Measurements from ENCODE around the gene MRS2. TPM values are rescaled to one million over a fixed set of nuclear protein-coding genes. Genes with fewer than 3 reads are reported as not detected.

Gene MRS2
- total RNA-seq, 1 experiment from 2014 or later: 23.0 TPM

GRCh38 chr6:24445704-24446103, 43.0 kb downstream of the MRS2 start:
- no TSS peak for BruUV-seq (replicated peaks)
- Mint-ChIP-seq H3K27ac (ENCODE audit: low read depth, unreplicated experiment) (no peak overlapping the region), H3K36me3 (ENCODE audit: insufficient read depth, unreplicated experiment) (no peaks in the 10 kb centered on the region), H3K4me1 (ENCODE audit: insufficient read depth, unreplicated experiment) (peaks cover 6% of the 10 kb centered on the region), H3K27me3 (ENCODE audit: insufficient read depth, unreplicated experiment) (no peaks in the 10 kb centered on the region), H3K9me3 (ENCODE audit: unreplicated experiment) (no peaks in the 10 kb centered on the region), H3K4me3 (ENCODE audit: unreplicated experiment) (no peak overlapping the region)
- POLR2A ChIA-PET: no interaction called here
- CTCF ChIA-PET: no interaction called here
- intact Hi-C loops (cut with micrococcal nuclease): no loop called here
- TF ChIP-seq CTCF (IDR thresholded peaks at IDR 0.05; ENCODE audit: unreplicated experiment): no peak
- no peak for DNase-seq (ENCODE audit: unreplicated experiment)

GRCh38 chr6:24446670-24447069, 43.9 kb downstream of the MRS2 start:
- no TSS peak for BruUV-seq (replicated peaks)
- intact Hi-C loops (cut with micrococcal nuclease): no loop called here
- TF ChIP-seq CTCF (IDR thresholded peaks at IDR 0.05; ENCODE audit: unreplicated experiment): no peak
- H3K4me3 Mint-ChIP-seq (ENCODE audit: unreplicated experiment): no peak overlapping the region
- no peaks in the 10 kb centered on the region for H3K36me3 Mint-ChIP-seq (ENCODE audit: insufficient read depth, unreplicated experiment)
- ChIA-PET POLR2A (interaction anchor here (0.7 kb wide), 1 partner anchor 13 kb away, joined by 3 read pairs; no protein-coding TSS in a partner anchor), CTCF (interaction anchor here (1.4 kb wide), 1 partner anchor 74 kb away, joined by 3 read pairs; no protein-coding TSS in a partner anchor)
- DNase-seq (ENCODE audit: unreplicated experiment): no peak
- H3K9me3 Mint-ChIP-seq (ENCODE audit: unreplicated experiment): no peaks in the 10 kb centered on the region
- no peak overlapping the region for H3K27ac Mint-ChIP-seq (ENCODE audit: low read depth, unreplicated experiment)
- no peaks in the 10 kb centered on the region for H3K27me3 Mint-ChIP-seq (ENCODE audit: insufficient read depth, unreplicated experiment)
- peaks cover 6% of the 10 kb centered on the region for H3K4me1 Mint-ChIP-seq (ENCODE audit: insufficient read depth, unreplicated experiment)

- no peaks in the 10 kb centered on the region for H3K9me3 Mint-ChIP-seq (ENCODE audit: unreplicated experiment)
- TF ChIP-seq CTCF (IDR thresholded peaks at IDR 0.05; ENCODE audit: unreplicated experiment): no peak
- ChIA-PET CTCF (no interaction called here), POLR2A (no interaction called here)
- no peak overlapping the region for H3K4me3 Mint-ChIP-seq (ENCODE audit: unreplicated experiment)
- H3K4me1 Mint-ChIP-seq (ENCODE audit: insufficient read depth, unreplicated experiment): peaks cover 6% of the 10 kb centered on the region
- H3K27ac Mint-ChIP-seq (ENCODE audit: low read depth, unreplicated experiment): no peak overlapping the region
- no peaks in the 10 kb centered on the region for H3K36me3 Mint-ChIP-seq (ENCODE audit: insufficient read depth, unreplicated experiment)
- H3K27me3 Mint-ChIP-seq (ENCODE audit: insufficient read depth, unreplicated experiment): no peaks in the 10 kb centered on the region
- BruUV-seq (replicated peaks): no TSS peak
- intact Hi-C loops (cut with micrococcal nuclease): no loop called here
- no peak for DNase-seq (ENCODE audit: unreplicated experiment)
Measured at GRCh38 chr6:24448396-24448795, 45.7 kb downstream of the MRS2 start.

GRCh38 chr6:24448828-24449525, 46.2 kb downstream of the MRS2 start:
- no TSS peak for BruUV-seq (replicated peaks)
- peaks cover 6% of the 10 kb centered on the region for H3K4me1 Mint-ChIP-seq (ENCODE audit: insufficient read depth, unreplicated experiment)
- DNase-seq (ENCODE audit: unreplicated experiment): no peak
- no peak overlapping the region for H3K27ac Mint-ChIP-seq (ENCODE audit: low read depth, unreplicated experiment)
- H3K36me3 Mint-ChIP-seq (ENCODE audit: insufficient read depth, unreplicated experiment): no peaks in the 10 kb centered on the region
- CTCF ChIA-PET: interaction anchor here (1.1 to 1.2 kb wide), 2 partner anchors 12 to 18 kb away, joined by 3 read pairs; no protein-coding TSS in a partner anchor
- intact Hi-C loops (cut with micrococcal nuclease): no loop called here
- no peak overlapping the region for H3K4me3 Mint-ChIP-seq (ENCODE audit: unreplicated experiment)
- H3K9me3 Mint-ChIP-seq (ENCODE audit: unreplicated experiment): no peaks in the 10 kb centered on the region
- POLR2A ChIA-PET: interaction anchor here (0.7 kb wide), 1 partner anchor 74 kb away, joined by 3 read pairs; no protein-coding TSS in a partner anchor
- H3K27me3 Mint-ChIP-seq (ENCODE audit: insufficient read depth, unreplicated experiment): no peaks in the 10 kb centered on the region
- TF ChIP-seq CTCF (IDR thresholded peaks at IDR 0.05; ENCODE audit: unreplicated experiment): no peak

Measured in MCF 10A (cell line).